ENCODE data around the gene CACNG5.

GRCh38 chr17:66849032-66849655, 14.2 kb downstream of the CACNG5 start:
- TF ChIP-seq CTCF (IDR thresholded peaks at IDR 0.05) (no peak), POLR2AphosphoS5 (IDR thresholded peaks at IDR 0.05; ENCODE audit: low read depth, low read length) (no peak), REST (IDR thresholded peaks at IDR 0.05; ENCODE audit: insufficient read depth in 1 of 2, low read depth in 2 of 2, low read length in 1 of 2) (no peak)

All from Panc1 (cell line).